HCEC 1CT (cell line): ENCODE results near the gene UGGT2.
"Not testable (repeated sequence)": the region's sequence is repeated elsewhere in the genome, so short reads cannot be mapped to it uniquely, and the experiment has no call there.

Source experiments
- DNase-seq: peaks from one replicate; pipeline ENCODE4 v3.0.0-alpha.2; 2017

UGGT2 gene, protein sequence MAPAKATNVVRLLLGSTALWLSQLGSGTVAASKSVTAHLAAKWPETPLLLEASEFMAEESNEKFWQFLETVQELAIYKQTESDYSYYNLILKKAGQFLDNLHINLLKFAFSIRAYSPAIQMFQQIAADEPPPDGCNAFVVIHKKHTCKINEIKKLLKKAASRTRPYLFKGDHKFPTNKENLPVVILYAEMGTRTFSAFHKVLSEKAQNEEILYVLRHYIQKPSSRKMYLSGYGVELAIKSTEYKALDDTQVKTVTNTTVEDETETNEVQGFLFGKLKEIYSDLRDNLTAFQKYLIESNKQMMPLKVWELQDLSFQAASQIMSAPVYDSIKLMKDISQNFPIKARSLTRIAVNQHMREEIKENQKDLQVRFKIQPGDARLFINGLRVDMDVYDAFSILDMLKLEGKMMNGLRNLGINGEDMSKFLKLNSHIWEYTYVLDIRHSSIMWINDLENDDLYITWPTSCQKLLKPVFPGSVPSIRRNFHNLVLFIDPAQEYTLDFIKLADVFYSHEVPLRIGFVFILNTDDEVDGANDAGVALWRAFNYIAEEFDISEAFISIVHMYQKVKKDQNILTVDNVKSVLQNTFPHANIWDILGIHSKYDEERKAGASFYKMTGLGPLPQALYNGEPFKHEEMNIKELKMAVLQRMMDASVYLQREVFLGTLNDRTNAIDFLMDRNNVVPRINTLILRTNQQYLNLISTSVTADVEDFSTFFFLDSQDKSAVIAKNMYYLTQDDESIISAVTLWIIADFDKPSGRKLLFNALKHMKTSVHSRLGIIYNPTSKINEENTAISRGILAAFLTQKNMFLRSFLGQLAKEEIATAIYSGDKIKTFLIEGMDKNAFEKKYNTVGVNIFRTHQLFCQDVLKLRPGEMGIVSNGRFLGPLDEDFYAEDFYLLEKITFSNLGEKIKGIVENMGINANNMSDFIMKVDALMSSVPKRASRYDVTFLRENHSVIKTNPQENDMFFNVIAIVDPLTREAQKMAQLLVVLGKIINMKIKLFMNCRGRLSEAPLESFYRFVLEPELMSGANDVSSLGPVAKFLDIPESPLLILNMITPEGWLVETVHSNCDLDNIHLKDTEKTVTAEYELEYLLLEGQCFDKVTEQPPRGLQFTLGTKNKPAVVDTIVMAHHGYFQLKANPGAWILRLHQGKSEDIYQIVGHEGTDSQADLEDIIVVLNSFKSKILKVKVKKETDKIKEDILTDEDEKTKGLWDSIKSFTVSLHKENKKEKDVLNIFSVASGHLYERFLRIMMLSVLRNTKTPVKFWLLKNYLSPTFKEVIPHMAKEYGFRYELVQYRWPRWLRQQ (N-terminal part only)

DNA sequence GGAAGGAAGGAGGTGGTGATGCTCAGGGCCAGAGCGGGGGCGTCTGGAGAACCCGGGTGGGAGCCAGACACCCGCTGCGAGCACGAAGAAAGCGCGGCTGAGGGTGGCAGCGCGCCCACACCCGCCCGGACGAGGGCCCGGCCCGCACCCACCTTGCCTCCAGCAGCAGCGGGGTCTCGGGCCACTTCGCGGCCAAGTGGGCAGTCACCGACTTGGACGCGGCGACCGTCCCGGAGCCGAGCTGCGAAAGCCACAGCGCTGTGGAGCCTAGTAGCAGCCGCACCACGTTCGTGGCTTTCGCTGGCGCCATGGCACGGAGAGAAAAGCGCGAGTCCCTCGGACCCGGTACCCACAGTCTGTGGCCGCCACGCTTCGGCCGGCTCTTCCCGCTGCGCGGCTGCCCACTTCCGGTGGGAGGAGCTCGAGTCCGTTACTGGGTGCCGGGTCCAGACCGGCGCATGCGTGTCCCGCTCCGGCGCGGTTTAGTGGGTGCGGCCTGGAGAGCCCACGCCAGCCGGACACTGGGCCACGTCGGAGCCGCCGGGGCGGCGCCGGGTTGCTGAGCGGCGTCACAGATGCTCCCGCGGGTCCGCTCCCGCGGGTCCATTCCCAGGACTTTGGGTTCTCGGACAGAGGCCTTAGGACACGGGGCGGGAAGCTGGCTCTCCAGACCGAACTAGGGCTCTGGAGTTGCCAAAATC is at the start of gene UGGT2:
UGGT2 (minus strand) TSS at position 399 of the 701 bp plus-strand sequence; CDS start at position 310, 89 bp downstream.
- DNase-seq, result peak; percentile 94

DNA sequence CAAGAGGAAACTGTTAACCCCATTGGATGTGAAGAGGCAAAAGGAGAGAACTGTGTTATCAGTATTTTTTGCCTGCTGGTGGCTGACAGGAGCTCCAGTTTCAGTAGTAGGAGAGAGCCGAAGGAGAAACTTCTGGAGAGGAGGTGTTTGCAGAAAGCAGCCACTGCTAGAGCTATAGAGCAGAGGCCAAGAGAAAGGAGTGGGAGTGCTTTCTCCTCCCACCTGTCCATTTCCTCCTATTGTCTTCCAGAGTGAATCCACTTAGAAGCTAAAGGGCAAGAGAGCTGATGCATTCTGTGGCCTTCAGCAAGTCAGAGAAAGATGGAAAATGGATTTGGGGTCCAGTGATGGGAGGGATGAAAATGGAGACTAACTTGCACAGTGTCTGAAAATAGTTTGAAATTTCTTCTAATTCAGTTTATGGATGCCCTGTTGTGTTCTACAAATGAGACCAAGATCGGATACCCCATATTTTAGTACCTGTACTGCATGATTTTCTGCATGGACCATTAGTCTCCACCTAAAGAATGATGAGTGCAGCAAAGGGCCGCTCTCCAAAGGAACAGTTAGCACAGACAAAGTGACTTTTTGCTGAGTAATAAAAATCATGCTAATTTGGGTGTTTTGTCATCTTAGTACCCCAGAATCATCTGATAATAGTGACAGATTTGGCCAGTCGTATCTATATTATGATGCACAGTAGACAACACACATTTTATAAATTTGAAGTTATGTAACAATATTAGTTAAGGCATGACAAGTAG is 47.4 kb upstream of the UGGT2 start:
- no peak for DNase-seq

DNA sequence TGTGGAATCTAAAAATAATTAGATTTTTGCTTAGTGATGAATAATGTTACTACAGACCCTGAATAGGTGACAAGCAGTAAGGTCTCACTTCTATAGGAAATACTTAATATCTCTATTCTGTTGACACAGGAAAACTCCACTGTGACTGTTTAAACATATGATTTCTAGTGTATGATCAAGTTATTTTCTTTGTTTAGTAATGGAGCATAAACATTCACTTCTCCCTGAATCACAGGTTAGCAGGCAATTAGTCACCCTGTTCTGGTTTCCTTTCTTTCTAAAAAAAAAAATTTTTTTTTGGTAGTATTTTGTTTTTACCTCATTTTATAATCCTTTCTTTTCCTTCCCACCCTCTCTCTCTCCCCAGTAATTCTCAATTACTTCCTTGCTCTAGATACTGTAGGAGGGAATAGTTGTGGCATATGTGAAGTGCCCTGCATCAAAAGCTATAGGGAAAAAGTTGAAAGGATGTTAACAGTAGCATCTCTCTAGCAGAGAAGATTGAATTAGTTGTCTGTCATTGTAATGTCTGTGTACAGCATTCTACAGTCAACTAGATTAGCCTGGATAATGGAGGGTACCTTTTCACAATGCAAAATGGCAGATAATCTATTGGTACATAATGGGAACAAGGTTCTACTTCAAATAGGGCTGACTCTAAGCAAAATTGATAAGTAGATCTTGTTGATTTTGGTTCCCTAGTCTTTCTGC is 40.2 kb upstream of the UGGT2 start:
- peak; percentile 42 for DNase-seq

DNA sequence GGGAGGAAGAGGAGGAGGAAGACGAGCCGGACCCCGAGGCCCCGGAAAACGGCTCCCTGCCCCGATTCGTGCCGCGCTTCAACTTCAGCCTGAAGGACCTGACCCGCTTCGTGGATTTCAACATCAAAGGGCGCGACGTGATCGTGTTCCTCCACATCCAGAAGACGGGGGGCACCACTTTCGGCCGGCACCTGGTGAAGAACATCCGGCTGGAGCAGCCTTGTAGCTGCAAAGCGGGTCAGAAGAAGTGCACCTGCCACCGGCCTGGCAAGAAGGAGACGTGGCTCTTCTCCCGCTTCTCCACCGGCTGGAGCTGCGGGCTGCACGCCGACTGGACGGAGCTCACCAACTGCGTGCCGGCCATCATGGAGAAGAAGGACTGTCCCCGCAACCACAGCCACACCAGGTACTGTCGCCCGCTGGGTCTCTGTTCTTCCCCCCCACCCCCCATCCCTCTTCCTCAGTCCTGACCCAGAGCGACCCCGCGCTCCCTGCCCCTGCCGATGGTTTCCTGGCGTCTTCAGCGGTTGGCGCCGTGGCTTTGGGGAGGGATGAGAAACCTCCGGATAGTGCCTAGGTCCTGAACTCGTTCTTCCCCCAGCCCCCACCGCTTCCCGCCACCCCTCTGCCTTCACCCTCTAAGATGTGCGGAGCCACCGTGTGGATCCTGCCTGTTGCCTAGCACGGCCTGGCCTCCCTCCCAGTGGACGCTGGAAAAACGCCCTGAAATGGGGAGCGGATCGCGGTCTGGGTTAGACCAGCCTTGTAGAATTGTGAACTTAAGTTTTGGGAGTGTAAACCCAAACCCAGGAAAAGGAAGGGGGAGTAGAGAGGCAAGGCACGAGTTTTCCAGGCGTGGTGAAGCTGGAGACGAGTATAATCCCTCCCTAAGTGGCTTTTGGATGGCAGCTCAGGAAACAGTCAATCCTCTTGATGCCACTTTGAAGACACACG is 38.2 kb upstream of the UGGT2 start:
- DNase-seq, result no peak

DNA sequence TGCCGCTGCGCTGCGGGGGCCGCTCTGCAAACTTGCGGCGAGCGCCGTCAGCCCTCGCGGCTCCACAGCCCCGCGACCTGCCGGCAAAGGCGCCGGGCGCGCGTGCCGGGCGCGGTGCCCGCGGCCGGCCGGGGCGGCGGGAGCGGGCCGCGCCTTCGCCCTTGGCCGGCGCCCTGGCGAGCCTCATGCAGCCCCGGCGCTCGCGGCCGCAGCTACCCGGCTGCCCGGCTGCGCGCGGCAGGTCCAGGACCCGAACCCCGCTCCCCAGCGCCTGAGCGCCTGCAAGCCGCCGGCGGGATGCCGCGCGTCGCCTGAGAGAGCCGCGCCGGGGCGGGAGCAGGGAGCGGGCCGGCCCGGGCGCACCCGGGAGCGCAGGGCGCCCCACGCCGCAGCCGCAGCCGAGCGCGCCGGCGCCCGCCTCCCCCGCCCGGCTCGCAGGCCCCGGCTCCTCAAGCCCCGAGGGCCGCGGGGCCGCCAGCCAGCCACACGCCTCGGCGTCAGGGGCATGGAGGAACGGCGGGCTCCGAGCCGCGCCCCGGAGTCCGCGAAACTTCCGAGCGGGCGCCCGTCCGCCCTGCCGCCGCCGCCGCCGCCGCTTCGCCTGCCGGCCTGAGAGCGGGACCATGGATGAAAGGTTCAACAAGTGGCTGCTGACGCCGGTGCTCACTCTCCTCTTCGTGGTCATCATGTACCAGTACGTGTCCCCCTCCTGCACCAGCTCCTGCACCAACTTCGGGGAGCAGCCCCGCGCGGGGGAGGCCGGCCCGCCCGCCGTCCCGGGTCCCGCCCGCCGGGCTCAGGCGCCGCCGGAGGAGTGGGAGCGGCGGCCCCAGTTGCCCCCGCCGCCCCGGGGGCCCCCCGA is 37.3 kb upstream of the UGGT2 start:
- peak; percentile 9 for DNase-seq

DNA sequence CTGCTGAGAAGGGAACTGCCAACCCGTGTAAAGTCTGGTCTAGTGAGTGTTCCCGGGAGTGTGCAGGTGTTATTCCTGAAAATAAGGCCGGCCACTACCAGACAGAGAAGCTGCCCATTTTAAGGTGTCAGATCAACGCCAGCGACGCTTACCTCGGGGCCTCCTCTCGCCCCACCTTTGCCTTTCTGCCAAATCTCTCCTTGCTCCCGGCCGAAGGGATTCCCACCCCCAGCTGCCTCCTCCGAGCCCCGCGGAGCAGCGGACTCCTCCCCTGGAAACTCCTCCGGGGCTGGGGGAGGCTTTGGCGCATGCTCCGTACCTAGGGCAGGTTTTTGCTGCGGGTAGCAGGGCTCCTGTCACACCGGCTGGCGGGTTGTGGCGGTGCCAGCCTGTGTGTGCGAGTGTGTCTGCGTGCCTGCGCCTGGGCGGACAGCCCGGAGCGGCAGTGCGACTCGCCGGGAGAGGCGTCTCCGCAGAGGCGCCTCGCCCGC is 36.6 kb upstream of the UGGT2 start, which contains the start of gene HS6ST3:
HS6ST3 (plus strand) TSS at position 359 of the 491 bp plus-strand sequence.
- no peak for DNase-seq

DNA sequence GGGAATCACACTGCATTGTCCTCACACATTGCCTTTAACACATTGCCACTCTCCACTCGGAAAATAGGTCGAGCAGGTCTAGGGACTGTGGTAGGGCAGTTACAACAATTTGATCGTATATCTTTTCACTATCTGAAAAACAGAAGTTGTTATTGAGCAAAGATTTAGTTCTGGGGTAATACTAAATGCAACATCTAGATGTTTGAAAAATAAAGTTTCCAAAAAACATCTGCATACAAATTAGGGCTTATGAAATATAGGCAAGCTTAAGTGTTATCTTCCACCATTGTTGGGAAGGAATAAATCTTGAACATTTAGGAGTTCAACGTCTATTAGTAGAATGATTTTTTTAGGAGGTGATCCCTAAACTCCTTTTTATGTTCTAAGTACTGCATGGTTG is 35.9 kb upstream of the UGGT2 start:
- no peak for DNase-seq

DNA sequence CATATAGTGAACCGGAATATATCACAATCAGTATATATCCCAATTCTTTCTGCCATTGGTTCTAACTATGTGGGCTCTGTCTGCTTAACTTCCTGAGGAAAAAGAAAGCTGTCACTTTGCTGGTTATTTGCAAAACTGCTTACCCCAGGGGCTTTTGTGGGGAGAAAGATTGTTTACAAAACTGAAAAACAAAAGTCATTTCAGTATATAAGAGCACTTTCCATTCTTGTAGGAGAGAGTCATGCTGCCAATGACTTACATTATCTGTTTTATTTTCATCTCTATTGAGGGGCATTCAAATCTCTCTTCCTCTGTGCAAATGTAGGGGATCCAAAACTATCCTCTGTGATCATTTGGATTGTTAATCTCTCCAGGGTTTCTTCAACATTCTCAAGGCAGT is 33.5 kb upstream of the UGGT2 start:
- no peak for DNase-seq

DNA sequence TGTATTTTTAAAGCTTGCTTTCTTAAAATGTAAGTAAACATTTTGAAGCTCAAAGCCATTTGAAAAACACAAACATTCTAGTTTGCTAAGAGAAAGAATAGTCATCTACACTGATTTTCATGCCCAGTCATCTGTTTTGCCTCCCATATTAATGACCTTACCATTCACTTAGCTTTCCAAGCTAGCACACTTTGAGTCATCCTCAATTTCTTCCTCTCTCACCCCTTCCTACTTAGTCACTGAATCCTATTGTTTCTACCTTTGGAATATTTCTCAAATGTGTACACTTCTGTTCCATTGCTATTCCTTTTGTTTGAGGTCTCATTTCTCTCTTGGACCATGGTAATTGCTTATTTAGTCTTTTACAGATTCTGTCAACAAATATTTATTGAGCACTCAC is 29.4 kb upstream of the UGGT2 start:
- DNase-seq, result peak; percentile 9

DNA sequence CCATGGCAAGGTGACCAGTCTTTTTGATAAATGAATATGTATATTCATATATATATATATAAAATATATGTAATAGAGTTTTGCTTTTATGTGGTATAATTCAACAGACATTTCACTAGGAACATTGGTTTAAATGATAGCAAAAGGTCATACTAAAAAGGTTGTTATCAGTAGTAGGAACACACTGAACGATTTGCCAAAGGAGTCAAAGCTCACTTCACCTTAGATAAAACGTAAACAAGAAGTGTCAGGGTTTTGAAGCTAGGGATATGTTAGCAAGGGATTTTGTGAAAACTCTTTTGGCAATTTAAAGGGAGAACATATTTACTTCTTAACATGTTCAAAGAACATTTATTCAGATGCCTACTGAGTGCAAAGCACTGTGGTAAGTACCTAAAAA is 28.7 kb upstream of the UGGT2 start:
- DNase-seq, result no peak

DNA sequence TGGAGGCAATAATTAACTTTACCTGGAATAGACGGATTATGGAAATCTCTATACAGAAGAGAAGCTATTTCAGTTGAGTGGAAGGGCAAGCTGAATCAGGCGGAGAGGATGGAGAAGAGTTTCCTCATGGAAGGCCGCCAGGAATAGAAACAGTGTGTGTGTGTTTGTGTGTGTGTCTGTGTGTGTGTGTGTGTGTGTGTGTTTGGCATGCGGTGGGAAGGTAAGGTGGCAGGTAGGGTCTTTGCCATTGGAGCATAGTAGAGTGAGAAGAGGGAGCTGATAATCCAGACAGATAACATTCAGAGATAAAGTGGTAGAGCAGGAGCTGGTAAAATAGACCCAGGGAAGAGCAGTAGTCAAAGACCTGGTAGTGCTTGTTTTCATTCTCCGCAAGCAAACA is 27.5 kb upstream of the UGGT2 start:
- no peak for DNase-seq

DNA sequence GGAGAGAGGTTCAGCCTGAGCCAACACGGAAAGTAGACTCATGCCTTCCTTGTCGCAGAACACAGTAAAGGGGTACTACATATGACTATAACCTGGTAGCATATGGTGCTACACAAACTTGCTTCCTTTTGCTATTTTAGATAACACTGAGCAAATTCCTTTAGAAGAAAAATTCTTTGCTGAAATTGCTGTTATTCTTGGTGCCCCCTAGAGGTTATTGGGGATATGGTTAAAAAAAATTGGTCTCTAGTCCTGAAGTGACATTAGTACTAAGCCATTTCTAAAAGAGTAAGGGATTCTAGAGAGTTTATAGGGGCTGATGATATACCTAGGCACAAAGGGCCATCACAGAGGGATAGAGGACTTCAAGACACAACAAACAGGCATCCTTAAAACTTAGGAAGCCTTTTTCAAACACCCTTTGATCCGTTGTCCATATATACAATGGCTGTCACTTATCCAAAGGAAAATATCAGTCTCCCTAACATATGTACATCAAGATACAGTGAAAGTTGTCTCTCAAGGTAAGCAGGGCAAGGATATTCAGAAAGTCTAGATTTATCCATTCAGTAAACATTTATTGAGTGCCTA is 22.8 kb upstream of the UGGT2 start:
- no peak for DNase-seq

DNA sequence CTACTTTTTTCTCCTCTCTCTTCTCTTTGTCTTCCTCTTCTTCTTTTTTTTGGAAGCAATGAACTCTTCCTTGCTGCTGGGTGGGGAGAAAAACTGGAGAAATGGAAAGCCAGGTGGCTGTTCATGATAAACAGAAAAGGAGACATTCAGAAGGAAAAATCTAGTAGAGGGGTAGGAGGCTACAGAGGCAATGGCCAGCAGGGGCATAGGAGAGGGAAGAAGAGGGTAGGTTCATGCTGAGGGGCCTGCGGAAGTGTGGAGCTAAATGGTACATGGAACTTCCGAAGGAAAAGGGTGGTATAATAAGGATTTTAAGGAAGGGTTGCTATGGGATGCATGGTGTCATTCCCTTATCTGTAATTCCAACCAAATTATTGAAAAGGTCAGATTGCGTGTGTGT is 19.2 kb upstream of the UGGT2 start:
- DNase-seq, result no peak

DNA sequence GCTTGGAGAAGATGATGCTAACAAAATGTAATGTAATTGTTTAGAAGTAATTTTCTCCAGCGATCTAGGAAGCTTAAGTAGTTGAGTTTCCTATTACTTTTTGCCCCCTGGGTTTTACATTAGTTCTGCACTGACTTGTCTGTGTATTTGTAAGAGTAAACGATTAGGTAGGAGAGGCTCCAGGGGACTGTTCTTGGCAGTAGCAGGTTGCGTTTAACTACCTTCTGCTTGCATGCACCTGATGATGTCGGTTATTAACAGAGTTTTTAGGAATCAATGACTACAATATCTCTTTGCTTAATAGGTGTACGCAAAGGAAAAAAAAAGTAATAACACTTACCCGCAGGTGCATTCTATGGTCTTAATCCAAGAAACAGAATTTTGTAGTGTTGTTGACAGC is 18.3 kb upstream of the UGGT2 start:
- DNase-seq, result no peak

DNA sequence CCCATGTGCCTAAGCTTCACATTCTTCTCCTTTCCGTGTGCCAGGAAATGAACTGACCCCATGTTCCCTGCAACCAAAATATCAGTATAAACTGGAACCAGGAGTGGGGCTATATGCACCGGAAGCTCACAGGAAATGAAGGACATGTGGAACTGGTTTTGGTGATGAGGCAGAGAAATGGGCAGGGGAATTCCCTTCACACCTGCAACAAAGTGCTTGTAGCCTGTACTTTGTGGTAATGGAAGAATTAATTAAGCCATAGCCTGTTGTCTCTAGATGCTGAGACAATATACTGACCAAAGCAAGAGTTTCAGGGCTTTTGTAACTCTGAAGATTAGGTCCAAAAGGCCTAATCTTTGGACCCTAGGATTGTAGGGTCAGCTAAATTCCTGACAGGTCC is 15.5 kb upstream of the UGGT2 start:
- DNase-seq, result no peak

DNA sequence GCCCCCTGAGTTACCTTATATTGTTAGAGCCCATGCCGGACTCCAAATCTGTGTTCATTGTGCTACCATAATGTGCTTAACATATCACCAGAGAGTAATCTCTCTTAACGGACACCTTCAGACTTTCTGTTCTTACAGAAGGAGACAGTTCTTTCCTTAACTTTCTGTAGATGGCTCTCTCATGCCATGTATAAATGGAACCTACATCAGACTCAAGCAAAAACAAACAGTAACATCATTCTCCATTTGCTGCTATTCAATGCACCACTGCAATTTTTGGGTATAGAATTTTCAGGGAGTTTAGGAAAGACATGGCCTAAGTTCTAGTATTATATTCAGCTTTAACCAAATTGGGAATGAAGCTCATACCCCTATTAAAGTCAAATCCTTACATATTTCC is 12.6 kb upstream of the UGGT2 start:
- DNase-seq, result no peak

DNA sequence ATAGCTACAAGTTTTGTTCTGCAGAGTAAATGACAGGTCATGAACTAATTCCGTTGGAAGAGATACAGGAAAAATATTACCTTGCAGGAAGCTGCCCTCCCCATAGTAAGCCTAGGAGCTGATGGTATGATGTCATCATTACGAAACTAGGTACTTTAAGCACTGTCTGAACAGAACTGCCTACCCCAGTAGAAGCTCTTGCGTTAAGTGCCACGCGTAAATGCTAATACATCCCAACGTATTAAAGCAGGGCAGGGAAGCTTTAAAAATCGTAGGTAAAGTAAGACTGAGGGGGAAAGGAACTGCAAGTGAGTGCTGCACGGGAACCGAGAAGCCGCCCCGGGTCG is 572 bp downstream of the UGGT2 start:
- peak; percentile 66 for DNase-seq

DNA sequence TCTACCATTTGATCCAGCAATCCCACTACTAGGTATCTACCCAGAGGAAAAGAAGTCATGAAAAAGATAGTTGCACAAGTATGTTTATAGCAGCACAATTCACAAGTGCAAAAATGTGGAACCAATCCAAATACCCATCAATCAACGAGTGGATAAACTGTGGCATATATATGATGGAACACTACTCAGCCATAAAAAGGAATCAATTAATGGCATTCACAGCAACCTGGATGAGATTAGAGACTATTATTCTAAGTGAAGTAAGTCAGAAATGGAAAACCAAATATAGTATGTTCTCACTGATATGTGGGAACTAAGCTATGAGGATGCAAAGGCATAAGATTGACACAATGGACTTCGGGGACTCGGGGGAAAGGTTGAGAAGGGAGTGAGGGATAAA is 1.3 kb downstream of the UGGT2 start:
- DNase-seq, result not testable (repeated sequence)
